ENCODE results near the gene CCR3. TPM values are rescaled to one million over a fixed set of nuclear protein-coding genes. Genes with fewer than 3 reads are reported as not detected.

Gene CCR3
- total and polyA plus RNA-seq, 2 experiments from 2014 or later = not detected

DNA sequence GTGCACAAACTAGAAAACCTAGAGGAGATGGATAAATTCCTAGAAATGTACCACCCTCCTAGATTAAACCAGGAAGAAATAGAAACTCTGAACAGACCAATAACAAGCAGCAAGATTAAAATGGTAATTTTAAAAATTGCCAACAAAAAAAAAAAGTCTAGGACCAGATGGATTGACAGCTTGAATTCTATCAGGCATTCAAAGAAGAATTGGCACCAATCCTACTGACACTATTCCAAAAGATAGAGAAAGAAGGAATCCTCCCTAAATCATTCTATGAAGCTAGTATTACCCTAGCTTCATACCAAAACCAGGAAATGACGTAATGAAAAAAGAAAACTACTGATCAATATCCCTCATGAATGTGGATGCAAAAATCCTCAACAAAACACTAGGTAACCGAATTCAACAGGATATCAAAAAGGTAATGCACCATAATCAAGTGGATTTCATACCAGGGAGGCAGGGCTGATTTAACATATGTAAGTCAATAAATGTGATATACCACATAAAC, 24.0 kb upstream of the CCR3 start:
- peaks cover 3% of the 10 kb centered on the region for H3K27me3 Mint-ChIP-seq (ENCODE audit: insufficient read depth, low read depth, poor library complexity)
- no peaks in the 10 kb centered on the region for H3K4me1 Mint-ChIP-seq
- Histone ChIP-seq H3K79me2 (replicated peaks; ENCODE audit: insufficient read depth) (no peaks in the 10 kb centered on the region), H3K27ac (ENCODE audit: low read depth) (no peak overlapping the region), H3K36me3 (ENCODE audit: insufficient read depth) (no peaks in the 10 kb centered on the region), H3K4me1 (ENCODE audit: insufficient read depth) (no peaks in the 10 kb centered on the region), H2AFZ (no peak overlapping the region), H3K4me2 (no peak overlapping the region), H4K20me1 (replicated peaks; ENCODE audit: insufficient read depth) (no peaks in the 10 kb centered on the region), H3K27me3 (ENCODE audit: insufficient read depth) (no peaks in the 10 kb centered on the region), H3K4me3 (no peak overlapping the region), H3F3A (replicated peaks; ENCODE audit: low read depth) (no peaks in the 10 kb centered on the region), H3K9me2 (ENCODE audit: insufficient read depth) (no peaks in the 10 kb centered on the region)
- H3K36me3 Mint-ChIP-seq (ENCODE audit: low read depth) = no peaks in the 10 kb centered on the region
- ATAC-seq = no peak
- H3K9me3 Mint-ChIP-seq = peaks cover 3% of the 10 kb centered on the region; the same call in 1 of the 3 replicates
- DNase-seq (ENCODE audit: low spot score) = no peak
- H3K4me3 Mint-ChIP-seq = no peak overlapping the region
- TF ChIP-seq CREB1 (CRISPR knock-in tag; IDR thresholded peaks at IDR 0.05; ENCODE audit: low read depth) (no peak), STAT1 (IDR thresholded peaks at IDR 0.05; ENCODE audit: unreplicated experiment) (no peak), EZH2 (IDR thresholded peaks at IDR 0.05; ENCODE audit: low read depth, unreplicated experiment) (no peak), NANOG (IDR thresholded peaks at IDR 0.05; ENCODE audit: borderline replicate concordance) (no peak), ZNF331 (CRISPR knock-in tag; IDR thresholded peaks at IDR 0.05; ENCODE audit: low read depth) (no peak), POLR2AphosphoS5 (IDR thresholded peaks at IDR 0.05; ENCODE audit: low read depth) (no peak), ZNF114 (CRISPR knock-in tag; IDR thresholded peaks at IDR 0.05) (no peak), EZH2phosphoT487 (IDR thresholded peaks at IDR 0.05; ENCODE audit: unreplicated experiment) (no peak), JUNB (IDR thresholded peaks at IDR 0.05; ENCODE audit: unreplicated experiment) (no peak)
- TF ChIP-seq, protein P1, sequence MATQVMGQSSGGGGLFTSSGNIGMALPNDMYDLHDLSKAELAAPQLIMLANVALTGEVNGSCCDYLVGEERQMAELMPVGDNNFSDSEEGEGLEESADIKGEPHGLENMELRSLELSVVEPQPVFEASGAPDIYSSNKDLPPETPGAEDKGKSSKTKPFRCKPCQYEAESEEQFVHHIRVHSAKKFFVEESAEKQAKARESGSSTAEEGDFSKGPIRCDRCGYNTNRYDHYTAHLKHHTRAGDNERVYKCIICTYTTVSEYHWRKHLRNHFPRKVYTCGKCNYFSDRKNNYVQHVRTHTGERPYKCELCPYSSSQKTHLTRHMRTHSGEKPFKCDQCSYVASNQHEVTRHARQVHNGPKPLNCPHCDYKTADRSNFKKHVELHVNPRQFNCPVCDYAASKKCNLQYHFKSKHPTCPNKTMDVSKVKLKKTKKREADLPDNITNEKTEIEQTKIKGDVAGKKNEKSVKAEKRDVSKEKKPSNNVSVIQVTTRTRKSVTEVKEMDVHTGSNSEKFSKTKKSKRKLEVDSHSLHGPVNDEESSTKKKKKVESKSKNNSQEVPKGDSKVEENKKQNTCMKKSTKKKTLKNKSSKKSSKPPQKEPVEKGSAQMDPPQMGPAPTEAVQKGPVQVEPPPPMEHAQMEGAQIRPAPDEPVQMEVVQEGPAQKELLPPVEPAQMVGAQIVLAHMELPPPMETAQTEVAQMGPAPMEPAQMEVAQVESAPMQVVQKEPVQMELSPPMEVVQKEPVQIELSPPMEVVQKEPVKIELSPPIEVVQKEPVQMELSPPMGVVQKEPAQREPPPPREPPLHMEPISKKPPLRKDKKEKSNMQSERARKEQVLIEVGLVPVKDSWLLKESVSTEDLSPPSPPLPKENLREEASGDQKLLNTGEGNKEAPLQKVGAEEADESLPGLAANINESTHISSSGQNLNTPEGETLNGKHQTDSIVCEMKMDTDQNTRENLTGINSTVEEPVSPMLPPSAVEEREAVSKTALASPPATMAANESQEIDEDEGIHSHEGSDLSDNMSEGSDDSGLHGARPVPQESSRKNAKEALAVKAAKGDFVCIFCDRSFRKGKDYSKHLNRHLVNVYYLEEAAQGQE (IDR thresholded peaks at IDR 0.05; ENCODE audit: unreplicated experiment) = no peak
- TF ChIP-seq, protein P2, sequence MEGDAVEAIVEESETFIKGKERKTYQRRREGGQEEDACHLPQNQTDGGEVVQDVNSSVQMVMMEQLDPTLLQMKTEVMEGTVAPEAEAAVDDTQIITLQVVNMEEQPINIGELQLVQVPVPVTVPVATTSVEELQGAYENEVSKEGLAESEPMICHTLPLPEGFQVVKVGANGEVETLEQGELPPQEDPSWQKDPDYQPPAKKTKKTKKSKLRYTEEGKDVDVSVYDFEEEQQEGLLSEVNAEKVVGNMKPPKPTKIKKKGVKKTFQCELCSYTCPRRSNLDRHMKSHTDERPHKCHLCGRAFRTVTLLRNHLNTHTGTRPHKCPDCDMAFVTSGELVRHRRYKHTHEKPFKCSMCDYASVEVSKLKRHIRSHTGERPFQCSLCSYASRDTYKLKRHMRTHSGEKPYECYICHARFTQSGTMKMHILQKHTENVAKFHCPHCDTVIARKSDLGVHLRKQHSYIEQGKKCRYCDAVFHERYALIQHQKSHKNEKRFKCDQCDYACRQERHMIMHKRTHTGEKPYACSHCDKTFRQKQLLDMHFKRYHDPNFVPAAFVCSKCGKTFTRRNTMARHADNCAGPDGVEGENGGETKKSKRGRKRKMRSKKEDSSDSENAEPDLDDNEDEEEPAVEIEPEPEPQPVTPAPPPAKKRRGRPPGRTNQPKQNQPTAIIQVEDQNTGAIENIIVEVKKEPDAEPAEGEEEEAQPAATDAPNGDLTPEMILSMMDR (conservative IDR thresholded peaks at IDR 0.05; ENCODE audit: low read depth in 2 of 2) = no peak
- TF ChIP-seq, protein P3, sequence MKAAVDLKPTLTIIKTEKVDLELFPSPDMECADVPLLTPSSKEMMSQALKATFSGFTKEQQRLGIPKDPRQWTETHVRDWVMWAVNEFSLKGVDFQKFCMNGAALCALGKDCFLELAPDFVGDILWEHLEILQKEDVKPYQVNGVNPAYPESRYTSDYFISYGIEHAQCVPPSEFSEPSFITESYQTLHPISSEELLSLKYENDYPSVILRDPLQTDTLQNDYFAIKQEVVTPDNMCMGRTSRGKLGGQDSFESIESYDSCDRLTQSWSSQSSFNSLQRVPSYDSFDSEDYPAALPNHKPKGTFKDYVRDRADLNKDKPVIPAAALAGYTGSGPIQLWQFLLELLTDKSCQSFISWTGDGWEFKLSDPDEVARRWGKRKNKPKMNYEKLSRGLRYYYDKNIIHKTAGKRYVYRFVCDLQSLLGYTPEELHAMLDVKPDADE (IDR thresholded peaks at IDR 0.05) = no peak
- TF ChIP-seq, protein P4, sequence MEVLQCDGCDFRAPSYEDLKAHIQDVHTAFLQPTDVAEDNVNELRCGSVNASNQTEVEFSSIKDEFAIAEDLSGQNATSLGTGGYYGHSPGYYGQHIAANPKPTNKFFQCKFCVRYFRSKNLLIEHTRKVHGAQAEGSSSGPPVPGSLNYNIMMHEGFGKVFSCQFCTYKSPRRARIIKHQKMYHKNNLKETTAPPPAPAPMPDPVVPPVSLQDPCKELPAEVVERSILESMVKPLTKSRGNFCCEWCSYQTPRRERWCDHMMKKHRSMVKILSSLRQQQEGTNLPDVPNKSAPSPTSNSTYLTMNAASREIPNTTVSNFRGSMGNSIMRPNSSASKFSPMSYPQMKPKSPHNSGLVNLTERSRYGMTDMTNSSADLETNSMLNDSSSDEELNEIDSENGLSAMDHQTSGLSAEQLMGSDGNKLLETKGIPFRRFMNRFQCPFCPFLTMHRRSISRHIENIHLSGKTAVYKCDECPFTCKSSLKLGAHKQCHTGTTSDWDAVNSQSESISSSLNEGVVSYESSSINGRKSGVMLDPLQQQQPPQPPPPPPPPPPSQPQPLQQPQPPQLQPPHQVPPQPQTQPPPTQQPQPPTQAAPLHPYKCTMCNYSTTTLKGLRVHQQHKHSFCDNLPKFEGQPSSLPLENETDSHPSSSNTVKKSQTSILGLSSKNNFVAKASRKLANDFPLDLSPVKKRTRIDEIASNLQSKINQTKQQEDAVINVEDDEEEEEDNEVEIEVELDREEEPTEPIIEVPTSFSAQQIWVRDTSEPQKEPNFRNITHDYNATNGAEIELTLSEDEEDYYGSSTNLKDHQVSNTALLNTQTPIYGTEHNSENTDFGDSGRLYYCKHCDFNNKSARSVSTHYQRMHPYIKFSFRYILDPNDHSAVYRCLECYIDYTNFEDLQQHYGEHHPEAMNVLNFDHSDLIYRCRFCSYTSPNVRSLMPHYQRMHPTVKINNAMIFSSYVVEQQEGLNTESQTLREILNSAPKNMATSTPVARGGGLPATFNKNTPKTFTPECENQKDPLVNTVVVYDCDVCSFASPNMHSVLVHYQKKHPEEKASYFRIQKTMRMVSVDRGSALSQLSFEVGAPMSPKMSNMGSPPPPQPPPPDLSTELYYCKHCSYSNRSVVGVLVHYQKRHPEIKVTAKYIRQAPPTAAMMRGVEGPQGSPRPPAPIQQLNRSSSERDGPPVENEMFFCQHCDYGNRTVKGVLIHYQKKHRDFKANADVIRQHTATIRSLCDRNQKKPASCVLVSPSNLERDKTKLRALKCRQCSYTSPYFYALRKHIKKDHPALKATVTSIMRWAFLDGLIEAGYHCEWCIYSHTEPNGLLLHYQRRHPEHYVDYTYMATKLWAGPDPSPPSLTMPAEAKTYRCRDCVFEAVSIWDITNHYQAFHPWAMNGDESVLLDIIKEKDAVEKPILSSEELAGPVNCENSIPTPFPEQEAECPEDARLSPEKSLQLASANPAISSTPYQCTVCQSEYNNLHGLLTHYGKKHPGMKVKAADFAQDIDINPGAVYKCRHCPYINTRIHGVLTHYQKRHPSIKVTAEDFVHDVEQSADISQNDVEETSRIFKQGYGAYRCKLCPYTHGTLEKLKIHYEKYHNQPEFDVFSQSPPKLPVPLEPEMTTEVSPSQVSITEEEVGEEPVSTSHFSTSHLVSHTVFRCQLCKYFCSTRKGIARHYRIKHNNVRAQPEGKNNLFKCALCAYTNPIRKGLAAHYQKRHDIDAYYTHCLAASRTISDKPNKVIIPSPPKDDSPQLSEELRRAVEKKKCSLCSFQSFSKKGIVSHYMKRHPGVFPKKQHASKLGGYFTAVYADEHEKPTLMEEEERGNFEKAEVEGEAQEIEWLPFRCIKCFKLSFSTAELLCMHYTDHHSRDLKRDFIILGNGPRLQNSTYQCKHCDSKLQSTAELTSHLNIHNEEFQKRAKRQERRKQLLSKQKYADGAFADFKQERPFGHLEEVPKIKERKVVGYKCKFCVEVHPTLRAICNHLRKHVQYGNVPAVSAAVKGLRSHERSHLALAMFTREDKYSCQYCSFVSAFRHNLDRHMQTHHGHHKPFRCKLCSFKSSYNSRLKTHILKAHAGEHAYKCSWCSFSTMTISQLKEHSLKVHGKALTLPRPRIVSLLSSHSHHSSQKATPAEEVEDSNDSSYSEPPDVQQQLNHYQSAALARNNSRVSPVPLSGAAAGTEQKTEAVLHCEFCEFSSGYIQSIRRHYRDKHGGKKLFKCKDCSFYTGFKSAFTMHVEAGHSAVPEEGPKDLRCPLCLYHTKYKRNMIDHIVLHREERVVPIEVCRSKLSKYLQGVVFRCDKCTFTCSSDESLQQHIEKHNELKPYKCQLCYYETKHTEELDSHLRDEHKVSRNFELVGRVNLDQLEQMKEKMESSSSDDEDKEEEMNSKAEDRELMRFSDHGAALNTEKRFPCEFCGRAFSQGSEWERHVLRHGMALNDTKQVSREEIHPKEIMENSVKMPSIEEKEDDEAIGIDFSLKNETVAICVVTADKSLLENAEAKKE (CRISPR knock-in tag; IDR thresholded peaks at IDR 0.05) = no peak
- H3K27ac Mint-ChIP-seq = no peak overlapping the region
